T-helper 2 cell treated with Interferon-gamma antibody and Interleukin-4, amounts not matched to agents 5 μg/mL and 100 μg/mL, for 36 hours (primary cell): ENCODE measurements around the gene UBE2L3.
A peak's percentile ranks its signal among the peaks of the same experiment; 100 is the strongest.

Experiments
- DNase-seq: peaks from one replicate; pipeline ENCODE4 v3.0.0; 2021; ENCODE audit warnings: low spot score
- H3K27ac Mint-ChIP-seq: one replicate; pipeline ENCODE4 v1.8.0; 2021; ENCODE audit warnings: mild to moderate bottlenecking, mixed read lengths
- H3K27me3 Mint-ChIP-seq: one replicate; pipeline ENCODE4 v1.8.0; 2021; ENCODE audit warnings: low read depth, mixed read lengths
- H3K36me3 Mint-ChIP-seq: one replicate; pipeline ENCODE4 v1.8.0; 2021; ENCODE audit warnings: low read depth, mixed read lengths
- H3K4me1 Mint-ChIP-seq: one replicate; pipeline ENCODE4 v1.8.0; 2021; ENCODE audit warnings: low read depth, mixed read lengths
- H3K4me3 Mint-ChIP-seq: one replicate; pipeline ENCODE4 v1.8.0; 2022; ENCODE audit warnings: mild to moderate bottlenecking, moderate library complexity, mixed read lengths
- H3K9me3 Mint-ChIP-seq: one replicate; pipeline ENCODE4 v1.8.0; 2021; ENCODE audit warnings: mixed read lengths

UBE2L3 gene

DNA sequence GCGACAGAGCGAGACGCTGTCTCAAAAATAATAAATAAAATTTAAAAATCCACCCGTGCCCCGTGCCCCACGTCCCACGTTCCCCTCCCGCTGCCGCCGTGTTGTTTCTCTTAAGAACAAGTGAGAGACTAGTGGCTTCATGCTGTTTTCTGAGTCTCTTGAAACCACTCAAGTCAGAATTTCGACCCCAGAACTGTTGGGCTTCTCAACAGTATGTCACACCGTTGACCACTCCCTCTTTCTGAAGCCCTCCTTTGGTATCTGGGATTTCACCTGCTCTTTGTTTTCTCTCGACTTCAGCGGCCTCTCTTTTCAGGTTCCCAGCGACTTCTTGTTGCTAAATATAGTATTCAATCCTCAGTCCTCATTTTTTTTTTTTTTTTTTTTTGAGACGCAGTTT is 99.3 kb downstream of the UBE2L3 start:
- Mint-ChIP-seq H3K36me3 (peaks cover 15% of the 10 kb centered on the region), H3K9me3 (no peaks in the 10 kb centered on the region), H3K4me1 (peaks cover 15% of the 10 kb centered on the region), H3K27ac (peak overlapping the region; percentile 83), H3K4me3 (peak overlapping the region; percentile 99), H3K27me3 (no peaks in the 10 kb centered on the region)
- DNase-seq = no peak

DNA sequence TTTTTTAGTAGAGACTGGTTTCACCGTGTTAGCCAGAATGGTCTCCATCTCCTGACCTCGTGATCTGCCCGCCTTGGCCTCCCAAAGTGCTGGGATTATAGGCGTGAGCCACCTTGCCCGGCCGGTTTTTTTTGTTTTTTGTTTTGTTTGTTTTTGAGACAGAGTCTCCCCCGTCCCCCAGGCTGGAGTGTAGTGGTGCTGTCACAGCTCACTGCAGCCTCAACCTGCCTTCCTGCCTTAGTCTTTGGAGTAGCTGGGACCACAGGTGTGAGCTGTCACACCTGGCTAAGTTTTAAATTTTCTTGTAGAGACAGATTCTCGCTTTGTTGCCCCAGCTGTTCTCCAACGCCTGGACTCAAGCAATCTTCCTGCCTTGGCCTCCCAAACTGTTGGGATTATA is 101.5 kb downstream of the UBE2L3 start:
- peaks cover 15% of the 10 kb centered on the region for H3K4me1 Mint-ChIP-seq
- no peak overlapping the region for H3K4me3 Mint-ChIP-seq
- H3K9me3 Mint-ChIP-seq = no peaks in the 10 kb centered on the region
- H3K36me3 Mint-ChIP-seq = peaks cover 31% of the 10 kb centered on the region
- H3K27ac Mint-ChIP-seq = no peak overlapping the region
- no peaks in the 10 kb centered on the region for H3K27me3 Mint-ChIP-seq
- DNase-seq = no peak

DNA sequence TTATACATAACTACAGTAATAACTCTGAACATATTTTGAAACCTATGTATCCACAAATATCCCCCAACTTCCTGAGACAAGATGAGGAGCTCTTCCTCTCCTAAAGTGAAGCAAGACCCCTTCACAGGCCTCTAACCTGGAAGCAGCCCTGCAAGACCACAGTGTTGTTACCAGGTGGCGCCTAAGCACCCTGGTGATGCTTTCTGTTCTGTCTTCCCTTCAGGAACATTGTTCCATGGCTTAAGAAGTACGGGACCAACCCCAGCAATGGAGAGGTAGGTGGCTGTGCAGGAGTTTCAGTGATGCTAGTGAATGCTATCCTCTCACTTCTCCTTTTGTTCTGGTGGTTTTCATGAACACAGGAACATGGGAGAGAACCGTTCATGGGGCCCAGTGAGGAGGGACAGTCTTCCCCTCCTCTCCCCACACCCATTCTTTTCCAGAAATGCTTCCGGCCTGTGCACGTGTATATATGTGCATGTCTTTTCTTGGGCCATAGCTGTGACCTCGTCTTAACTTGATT is 104.7 kb downstream of the UBE2L3 start:
- Mint-ChIP-seq H3K36me3 (peaks cover 51% of the 10 kb centered on the region), H3K27me3 (no peaks in the 10 kb centered on the region), H3K4me1 (peaks cover 8% of the 10 kb centered on the region), H3K4me3 (no peak overlapping the region), H3K9me3 (no peaks in the 10 kb centered on the region), H3K27ac (no peak overlapping the region)
- no peak for DNase-seq
